PC-3 (cell line): Measurements from ENCODE around the gene RBMS3. TPM values are rescaled to one million over a fixed set of nuclear protein-coding genes. Genes with fewer than 3 reads are reported as not detected.

Experiments used
- ATAC-seq: fragments of 200-7000 bp; cut with Tn5 transposase; 2 replicates; pipeline ENCODE4 v1.9.1; 2020; ENCODE audit warnings: mild to moderate bottlenecking, moderate library complexity
- BruUV-seq: library from RNA; stranded (reverse); fragments of 400-500 nt; replicated peaks from 2 replicates; lab custom pipeline; 2021; lab: Mats Ljungman, UMichigan
- CTCF ChIA-PET: fragments of 300-600 bp; sonication (Branson Sonifier 250); formaldehyde crosslinking; loops from one replicate; lab custom pipeline; 2022; ENCODE audit warnings: antibody characterized with exemption; lab: Charles Lee
- POLR2A ChIA-PET: fragments of 300-600 bp; sonication (Branson Sonifier 250); formaldehyde crosslinking; loops from one replicate; lab custom pipeline; 2022; ENCODE audit warnings: antibody characterized with exemption; ENCODE audit not compliant: unreplicated experiment; lab: Charles Lee
- DNase-seq: peaks from one replicate; pipeline ENCODE4 v3.0.0-alpha.2; 2015
- H2AFZ ChIP-seq: fragments of 300-600 bp; sonication (generic); 2 replicates; pipeline ENCODE4 v1.6.0; 2016; ENCODE audit warnings: antibody characterized with exemption, low read length
- H3F3A ChIP-seq: fragments of 300-600 bp; sonication (generic); one replicate; pipeline ENCODE4 v1.6.0; 2017; ENCODE audit warnings: antibody characterized with exemption, low read length, control low read depth, mild to moderate bottlenecking; ENCODE audit not compliant: unreplicated experiment
- H3K27ac ChIP-seq: fragments of 300-600 bp; sonication (generic); 2 replicates; pipeline ENCODE4 v1.5.1; 2016; ENCODE audit warnings: mild to moderate bottlenecking, low read length
- H3K27me3 ChIP-seq: fragments of 300-600 bp; sonication (generic); 2 replicates; pipeline ENCODE4 v1.6.1; 2016; ENCODE audit warnings: low read length, mixed read lengths
- H3K36me3 ChIP-seq: fragments of 300-600 bp; sonication (generic); 2 replicates; pipeline ENCODE4 v1.6.1; 2016; ENCODE audit warnings: low read depth, mixed run types, low read length, mixed read lengths
- H3K4me1 ChIP-seq: fragments of 300-600 bp; sonication (generic); 2 replicates; pipeline ENCODE4 v1.5.1; 2016; ENCODE audit warnings: low read length; ENCODE audit not compliant: insufficient read depth
- H3K4me2 ChIP-seq: fragments of 300-600 bp; sonication (generic); 2 replicates; pipeline ENCODE4 v1.6.0; 2016; ENCODE audit warnings: low read length
- H3K4me3 ChIP-seq: fragments of 300-600 bp; sonication (generic); 2 replicates; pipeline ENCODE4 v1.5.1; 2016; ENCODE audit warnings: mild to moderate bottlenecking, low read length, mixed read lengths
- H3K79me2 ChIP-seq: fragments of 300-600 bp; sonication (generic); 2 replicates; pipeline ENCODE4 v1.6.1; 2017; ENCODE audit warnings: low read length, mixed read lengths
- H3K9ac ChIP-seq: fragments of 300-600 bp; sonication (generic); 2 replicates; pipeline ENCODE4 v1.6.0; 2016; ENCODE audit warnings: mild to moderate bottlenecking, low read length
- H3K9me2 ChIP-seq: fragments of 300-600 bp; sonication (generic); replicated peaks from 2 replicates; pipeline ENCODE4 v1.6.1; 2016; ENCODE audit warnings: mixed run types, low read length, mixed read lengths
- H3K9me3 ChIP-seq: fragments of 300-600 bp; sonication (generic); 2 replicates; pipeline ENCODE4 v1.6.1; 2016; ENCODE audit warnings: low read length, mixed read lengths
- H4K20me1 ChIP-seq: fragments of 300-600 bp; sonication (generic); 2 replicates; pipeline ENCODE4 v1.6.1; 2016; ENCODE audit warnings: low read length, mixed read lengths
- CTCF ChIP-seq: fragments of 300-600 bp; sonication (generic); conservative IDR thresholded peaks from 2 replicates; pipeline ENCODE4 v1.5.1; 2017; ENCODE audit warnings: antibody characterized with exemption, low read depth, mild to moderate bottlenecking, low read length
- EZH2 ChIP-seq: fragments of 300-600 bp; sonication (generic); IDR thresholded peaks from one replicate; pipeline ENCODE4 v1.6.1; 2017; ENCODE audit warnings: antibody characterized with exemption, mild to moderate bottlenecking, low read length; ENCODE audit not compliant: unreplicated experiment
- EZH2phosphoT487 ChIP-seq: fragments of 300-600 bp; sonication (generic); IDR thresholded peaks from 2 replicates; pipeline ENCODE4 v1.6.1; 2018; ENCODE audit warnings: mild to moderate bottlenecking, antibody characterized with exemption, low read length, borderline replicate concordance
- intact Hi-C: fragments of 100-400 bp; cut with micrococcal nuclease; formaldehyde crosslinking; loops from 2 replicates; pipeline ENCODE4 v1.9.0; 2023
- total RNA-seq: library from RNA; depleted of rRNA; stranded (reverse); fragments of >200 nt; gene quantifications from 2 replicates; pipeline ENCODE4 v1.2.3, GENCODE V29; 2014

The RBMS3 gene
- total RNA-seq, 1 experiment from 2014 or later, result 5.4 TPM

GRCh38 chr3:29958816-29959215 is 677.9 kb downstream of the RBMS3 start:
- no peaks in the 10 kb centered on the region for H4K20me1 ChIP-seq
- TF ChIP-seq EZH2, result no peak
- no peak for TF ChIP-seq EZH2phosphoT487
- no peak overlapping the region for H3K4me2 ChIP-seq
- H3K4me1 ChIP-seq, result no peaks in the 10 kb centered on the region
- no peak overlapping the region for H3K4me3 ChIP-seq
- ChIA-PET CTCF (no interaction called here), POLR2A (no interaction called here)
- H3K9ac ChIP-seq, result no peak overlapping the region
- no peaks in the 10 kb centered on the region for H3K9me3 ChIP-seq
- no peak overlapping the region for H3K27ac ChIP-seq
- H3K79me2 ChIP-seq, result no peaks in the 10 kb centered on the region
- no peaks in the 10 kb centered on the region for H3K27me3 ChIP-seq
- no TSS peak for BruUV-seq
- DNase-seq (no peak), ATAC-seq (no peak)
- H3K9me2 ChIP-seq, result no peaks in the 10 kb centered on the region
- H3K36me3 ChIP-seq, result no peaks in the 10 kb centered on the region
- intact Hi-C loops, result no loop called here
- H2AFZ ChIP-seq, result no peak overlapping the region
- H3F3A ChIP-seq, result no peaks in the 10 kb centered on the region

GRCh38 chr3:29971895-29972294 is 691.0 kb downstream of the RBMS3 start:
- Histone ChIP-seq H3K27me3 (no peaks in the 10 kb centered on the region), H2AFZ (no peak overlapping the region), H3K79me2 (no peaks in the 10 kb centered on the region), H3F3A (no peaks in the 10 kb centered on the region), H3K9ac (no peak overlapping the region), H3K4me2 (no peak overlapping the region), H3K27ac (no peak overlapping the region), H3K4me1 (no peaks in the 10 kb centered on the region), H3K36me3 (no peaks in the 10 kb centered on the region), H4K20me1 (no peaks in the 10 kb centered on the region), H3K4me3 (no peak overlapping the region), H3K9me2 (no peaks in the 10 kb centered on the region), H3K9me3 (no peaks in the 10 kb centered on the region)
- BruUV-seq, result no TSS peak
- TF ChIP-seq EZH2 (no peak), EZH2phosphoT487 (no peak), CTCF (no peak)
- ATAC-seq (no peak), DNase-seq (no peak)
- POLR2A ChIA-PET, result no interaction called here
- CTCF ChIA-PET, result no interaction called here
- intact Hi-C loops, result no loop called here

DNA sequence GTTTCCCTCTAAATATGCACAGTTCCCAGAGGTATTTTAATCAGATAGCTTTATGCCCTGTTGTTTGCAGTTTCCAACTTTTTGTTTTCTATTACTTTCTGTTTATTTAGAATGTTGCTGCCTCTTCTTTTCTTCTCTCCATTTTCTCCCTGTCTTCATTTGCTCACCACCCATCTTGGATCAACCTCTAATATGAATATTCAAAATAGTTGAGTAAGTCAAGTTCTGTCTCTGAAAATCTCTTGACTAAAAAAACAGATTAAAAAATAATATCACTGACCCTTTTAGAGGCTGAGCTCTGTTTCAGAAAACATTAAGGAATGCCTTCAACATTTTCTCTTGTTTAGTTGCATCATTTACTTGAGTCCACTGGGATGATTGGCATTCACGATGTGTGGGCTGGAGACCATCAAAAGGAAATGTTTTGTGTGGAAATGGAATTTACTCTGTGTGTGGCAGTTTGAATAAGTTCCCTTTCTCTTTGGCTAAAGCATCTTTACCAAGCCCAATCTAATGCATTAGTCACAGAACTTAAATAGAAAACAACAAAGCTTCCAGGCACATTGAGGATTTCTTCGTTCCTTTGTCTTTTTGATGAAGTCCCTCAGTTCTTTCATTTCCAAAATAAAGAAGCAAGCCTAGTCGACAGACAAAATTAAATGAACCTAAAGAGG is 691.6 kb downstream of the RBMS3 start:
- Histone ChIP-seq H2AFZ (no peak overlapping the region), H4K20me1 (no peaks in the 10 kb centered on the region), H3K9me3 (no peaks in the 10 kb centered on the region), H3K4me2 (no peak overlapping the region), H3F3A (no peaks in the 10 kb centered on the region), H3K27ac (no peak overlapping the region), H3K79me2 (no peaks in the 10 kb centered on the region), H3K4me1 (no peaks in the 10 kb centered on the region), H3K27me3 (no peaks in the 10 kb centered on the region), H3K36me3 (no peaks in the 10 kb centered on the region), H3K9ac (no peak overlapping the region), H3K9me2 (no peaks in the 10 kb centered on the region), H3K4me3 (no peak overlapping the region)
- DNase-seq (no peak), ATAC-seq (no peak)
- TF ChIP-seq CTCF (no peak), EZH2 (no peak), EZH2phosphoT487 (no peak)
- POLR2A ChIA-PET, result no interaction called here
- intact Hi-C loops, result no loop called here
- no TSS peak for BruUV-seq
- CTCF ChIA-PET, result no interaction called here
